ENCODE measurements around the gene PARP16. TPM values are rescaled to one million over a fixed set of nuclear protein-coding genes. Genes with fewer than 3 reads are reported as not detected.

Gene PARP16
- total and polyA plus RNA-seq, 9 of the 15 experiments (the other 6 are each of a cell fraction or from before 2014, with no cell fraction given), result 3.0 to 9.9 (median 5.8) TPM

DNA sequence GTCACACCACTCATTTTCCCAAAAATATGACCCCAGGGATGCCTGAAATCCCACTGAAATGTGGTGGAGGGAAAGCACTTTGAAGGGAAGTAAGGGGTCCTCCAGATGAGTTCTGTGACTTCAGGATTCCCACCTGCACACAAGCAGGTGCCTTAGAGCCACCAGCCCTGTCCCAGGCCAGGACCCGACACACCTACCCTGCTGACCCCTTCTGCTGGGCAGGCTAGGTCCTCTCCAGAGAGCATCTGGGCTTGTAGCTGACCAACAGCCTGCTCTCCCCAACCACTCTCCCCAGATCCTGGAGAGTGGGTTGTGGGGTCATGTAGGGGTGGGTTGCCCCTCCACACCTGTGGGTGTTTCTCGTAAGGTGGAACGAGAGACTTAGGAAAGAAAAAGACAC lies 60.5 kb downstream of the PARP16 start (continued):
- TF ChIP-seq, protein P1, sequence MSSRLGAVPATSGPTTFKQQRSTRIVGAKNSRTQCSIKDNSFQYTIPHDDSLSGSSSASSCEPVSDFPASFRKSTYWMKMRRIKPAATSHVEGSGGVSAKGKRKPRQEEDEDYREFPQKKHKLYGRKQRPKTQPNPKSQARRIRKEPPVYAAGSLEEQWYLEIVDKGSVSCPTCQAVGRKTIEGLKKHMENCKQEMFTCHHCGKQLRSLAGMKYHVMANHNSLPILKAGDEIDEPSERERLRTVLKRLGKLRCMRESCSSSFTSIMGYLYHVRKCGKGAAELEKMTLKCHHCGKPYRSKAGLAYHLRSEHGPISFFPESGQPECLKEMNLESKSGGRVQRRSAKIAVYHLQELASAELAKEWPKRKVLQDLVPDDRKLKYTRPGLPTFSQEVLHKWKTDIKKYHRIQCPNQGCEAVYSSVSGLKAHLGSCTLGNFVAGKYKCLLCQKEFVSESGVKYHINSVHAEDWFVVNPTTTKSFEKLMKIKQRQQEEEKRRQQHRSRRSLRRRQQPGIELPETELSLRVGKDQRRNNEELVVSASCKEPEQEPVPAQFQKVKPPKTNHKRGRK (tag; IDR thresholded peaks at IDR 0.05), result no peak
- TF ChIP-seq RAD51 (IDR thresholded peaks at IDR 0.05; ENCODE audit: borderline replicate concordance, low read depth) (no peak), ZNF121 (CRISPR knock-in tag; conservative IDR thresholded peaks at IDR 0.05) (no peak)

DNA sequence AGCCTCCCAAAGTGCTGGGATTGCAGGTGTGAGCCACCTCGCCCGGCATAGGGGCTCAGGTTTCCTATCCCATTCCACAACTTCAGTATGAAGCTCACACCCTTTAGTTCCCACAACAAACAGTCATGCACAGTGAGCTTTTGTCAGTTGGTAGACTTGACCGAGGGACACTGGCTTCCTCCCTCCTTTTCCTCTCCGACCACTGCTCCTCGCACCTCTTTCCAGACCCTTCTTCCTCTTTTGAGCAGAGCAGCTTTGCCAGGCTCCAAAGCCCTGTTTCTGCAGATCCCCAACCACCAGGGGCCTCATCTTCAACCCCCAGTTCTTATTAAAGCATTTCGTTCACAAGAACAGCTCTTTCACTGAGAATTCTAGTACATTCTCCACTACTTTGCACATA lies 62.7 kb downstream of the PARP16 start:
- H3K4me1 ChIP-seq (replicated peaks in 1 of 2; ENCODE audit: control insufficient read depth in 2 of 2, insufficient read depth in 2 of 2, low read length in 2 of 2), result peaks cover 5 to 10% of the 10 kb centered on the region in 2 experiments; a peak in 3 of 5 replicates
- no peak overlapping the region for H3K4me2 ChIP-seq (ENCODE audit: insufficient read depth, low read length)
- no peak for FAIRE-seq
- in situ Hi-C loops (cut with MboI) (no loop called here), intact Hi-C loops (cut with micrococcal nuclease) (no loop called here)
- no peak overlapping the region for H3K27ac ChIP-seq (ENCODE audit: extremely low read depth, low read depth, low read length)
- no peak overlapping the region for H3K9ac ChIP-seq (ENCODE audit: insufficient read depth in 1 of 2, low read depth in 2 of 2, low read length in 2 of 2)
- no peaks in the 10 kb centered on the region for H3K36me3 ChIP-seq (ENCODE audit: control insufficient read depth, insufficient read depth, low read length)
- BruUV-seq (replicated peaks), result no TSS peak
- ChIA-PET POLR2A (interaction anchor here (0.6 to 1.5 kb wide), 4 partner anchors 29 to 81 kb away, joined by 3 read pairs; partner anchors contain the start of gene RNU5B-1), CTCF (ENCODE audit: low intra/inter-chr PET ratio) (no interaction called here)
- 36% methylated on average over 6 of the region's 6 CpGs for WGBS (ENCODE audit: insufficient coverage, low coverage, missing lambda C conversion rate)
- H3K79me2 ChIP-seq (ENCODE audit: control insufficient read depth, insufficient read depth, low read length), result no peaks in the 10 kb centered on the region
- H3K27me3 ChIP-seq (ENCODE audit: control insufficient read depth in 2 of 2, insufficient read depth in 2 of 2, low read length in 2 of 2), result no peaks in the 10 kb centered on the region
- no peak overlapping the region for H2AFZ ChIP-seq (ENCODE audit: low read depth, low read length)
- no peaks in the 10 kb centered on the region for H4K20me1 ChIP-seq (replicated peaks; ENCODE audit: control insufficient read depth, insufficient read depth, low read length)
- TF ChIP-seq FOXJ3 (CRISPR knock-in tag; IDR thresholded peaks at IDR 0.05) (no peak), SPI1 (IDR thresholded peaks at IDR 0.05; ENCODE audit: borderline replicate concordance, low read depth, low read length) (0 out of 2 replicates have a peak, but pooled peaks have one; percentile 24)
- no peak for DNase-seq (ENCODE audit: extremely low read depth in 1 of 4, low spot score in 3 of 4)
- no peaks in the 10 kb centered on the region for H3K9me3 ChIP-seq (replicated peaks; ENCODE audit: control insufficient read depth, insufficient read depth, low read depth, low read length)
- H3K9me1 ChIP-seq (ENCODE audit: control insufficient read depth, insufficient read depth, low read length), result no peaks in the 10 kb centered on the region
- no peak for ATAC-seq
- no peak overlapping the region for H3K4me3 ChIP-seq

All from K562 (cell line).